GM10847 (cell line): ENCODE results near the gene TXNDC11.

ENCODE experiments used
- POLR2A ChIP-seq: IDR thresholded peaks from 2 replicates; pipeline ENCODE4 v1.6.1; 2011; ENCODE audit not compliant: insufficient read length; ENCODE audit errors: extremely low read depth

TXNDC11 gene

DNA sequence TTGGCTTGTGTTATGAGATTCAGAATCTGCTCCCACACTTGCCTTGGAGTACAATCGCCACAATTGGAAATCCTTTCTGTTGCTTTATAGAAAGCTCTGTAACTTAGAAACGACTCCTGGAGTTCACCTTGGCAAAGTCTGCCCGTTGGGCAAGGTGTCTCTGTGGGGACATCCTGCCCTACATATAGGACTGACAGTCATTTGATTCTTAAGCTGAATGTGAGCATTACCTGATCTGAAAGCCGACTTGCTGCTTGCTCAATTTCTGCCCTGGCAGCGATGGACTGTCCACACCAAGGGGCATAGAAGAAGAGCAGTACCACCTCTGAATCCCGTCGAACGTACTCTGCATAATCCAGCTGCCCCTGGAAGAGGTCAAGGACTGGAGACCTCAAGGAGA, 6.9 kb downstream of the TXNDC11 start:
- TF ChIP-seq POLR2A, result no peak

DNA sequence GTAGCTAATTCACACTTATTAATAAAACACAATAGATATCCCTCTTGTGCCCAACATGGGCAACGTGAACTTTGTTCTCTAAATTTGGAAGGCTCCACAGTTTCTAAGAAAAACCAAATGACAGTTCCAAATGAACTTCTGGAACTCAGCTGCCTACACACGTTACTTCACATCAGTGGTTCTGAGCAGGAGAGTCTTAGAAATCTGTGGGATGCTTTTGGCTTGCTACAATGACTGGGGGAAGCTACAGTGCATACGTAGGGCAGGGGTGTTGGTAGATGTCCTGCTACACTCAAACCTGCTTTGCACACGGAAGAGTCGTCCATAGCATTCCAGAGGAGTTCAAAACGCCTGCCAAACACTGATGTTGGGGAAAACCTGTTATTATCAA, 8.0 kb downstream of the TXNDC11 start:
- TF ChIP-seq POLR2A, result no peak

GRCh38 chr16:11734025-11734652, 8.5 kb downstream of the TXNDC11 start:
- no peak for TF ChIP-seq POLR2A

GRCh38 chr16:11731222-11731621, 11.4 kb downstream of the TXNDC11 start:
- TF ChIP-seq POLR2A, result no peak

DNA sequence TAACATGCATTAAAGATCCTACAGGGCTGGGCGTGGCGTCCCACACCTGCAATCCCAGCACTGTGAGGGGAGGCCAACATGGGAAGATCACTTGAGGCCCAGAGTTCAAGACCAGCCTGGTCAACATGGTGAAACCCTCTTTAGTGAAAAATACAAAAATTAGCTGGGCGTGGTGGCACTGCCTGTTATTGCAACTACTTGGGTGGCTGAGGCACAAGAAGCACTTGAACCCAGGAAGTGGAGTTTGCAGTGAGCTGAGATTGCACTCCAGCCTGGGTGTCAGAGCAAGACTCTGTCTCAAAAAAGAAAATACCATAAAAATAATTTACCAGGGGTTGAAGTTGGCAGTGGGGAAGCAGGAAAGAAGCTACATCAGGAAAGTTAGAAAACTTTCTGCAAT, 12.9 kb downstream of the TXNDC11 start:
- no peak for TF ChIP-seq POLR2A

- TF ChIP-seq POLR2A, result no peak
These were observed 14.7 kb downstream of the TXNDC11 start for GRCh38 chr16:11727796-11728543.

DNA sequence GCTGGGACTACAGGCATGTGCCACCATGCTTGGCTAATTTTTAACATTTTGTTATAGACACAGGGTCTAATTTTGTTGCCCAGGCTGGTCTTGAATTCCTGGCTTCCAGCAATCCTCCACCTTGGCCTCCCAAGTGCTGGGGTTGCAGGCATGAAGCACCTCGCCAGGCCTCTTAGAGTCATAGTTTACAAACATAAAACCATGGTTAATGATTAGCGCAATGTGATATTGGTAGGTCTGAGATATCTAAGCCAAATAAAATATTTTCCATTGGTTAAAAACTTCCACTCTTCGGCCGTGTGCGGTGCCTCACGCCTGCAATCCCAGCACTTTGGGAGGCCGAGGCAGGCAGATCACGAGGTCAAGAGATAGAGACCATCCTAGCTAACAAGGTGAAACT, 16.6 kb downstream of the TXNDC11 start:
- no peak for TF ChIP-seq POLR2A

- no peak for TF ChIP-seq POLR2A
These were observed 17.2 kb downstream of the TXNDC11 start for GRCh38 chr16:11725457-11725856.

DNA sequence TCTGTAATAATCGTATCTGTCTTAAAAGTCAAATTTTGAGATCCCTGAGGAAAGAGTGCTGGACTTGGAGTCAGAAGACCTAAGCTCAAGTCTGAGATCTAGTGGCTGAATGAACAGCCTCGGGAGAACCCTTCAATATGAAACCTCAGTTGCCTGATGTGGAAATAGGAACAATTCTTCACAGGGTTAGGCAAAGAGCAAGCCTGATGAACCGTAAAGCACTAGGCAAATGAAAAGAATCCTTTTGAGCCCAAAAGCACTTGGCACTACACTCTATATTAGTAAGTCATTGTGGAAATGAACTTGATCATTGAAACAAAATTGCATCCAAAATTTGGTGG, 20.2 kb downstream of the TXNDC11 start:
- TF ChIP-seq POLR2A, result no peak

- no peak for TF ChIP-seq POLR2A
These were observed 20.7 kb downstream of the TXNDC11 start for GRCh38 chr16:11721781-11722467.

- TF ChIP-seq POLR2A, result no peak
These were observed 22.9 kb downstream of the TXNDC11 start for GRCh38 chr16:11719762-11720161.

DNA sequence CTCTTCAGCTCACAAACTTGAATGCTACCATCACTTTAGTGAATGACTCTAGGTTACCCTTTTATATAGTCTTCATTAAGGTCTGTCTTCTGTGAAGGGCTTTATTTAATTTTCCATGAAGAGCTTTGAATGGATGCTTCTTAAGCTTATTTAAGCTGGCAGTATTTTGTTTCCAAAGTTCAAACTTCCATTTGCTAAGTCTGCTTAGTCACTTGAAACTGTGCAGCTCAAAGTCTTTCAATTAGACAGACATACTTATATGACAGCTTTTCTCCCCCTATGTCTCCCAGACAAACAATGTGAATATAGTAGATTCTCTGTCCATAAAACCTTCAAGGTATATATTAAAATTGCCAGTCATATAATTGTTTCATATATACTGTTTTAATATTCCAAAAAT, 23.5 kb downstream of the TXNDC11 start:
- TF ChIP-seq POLR2A, result no peak

GRCh38 chr16:11717811-11718210, 24.8 kb downstream of the TXNDC11 start:
- TF ChIP-seq POLR2A, result no peak

- no peak for TF ChIP-seq POLR2A
These were observed 26.3 kb downstream of the TXNDC11 start for GRCh38 chr16:11716336-11716735.

- no peak for TF ChIP-seq POLR2A
These were observed 27.3 kb downstream of the TXNDC11 start for GRCh38 chr16:11715246-11715947.

GRCh38 chr16:11712122-11712521, 30.5 kb downstream of the TXNDC11 start:
- no peak for TF ChIP-seq POLR2A
